ENCODE measurements around the gene RARB.

GRCh38 chr3:25483456-25483855, 55.4 kb downstream of the RARB start:
- TF ChIP-seq CTCF (IDR thresholded peaks at IDR 0.05) (no peak), POLR2A (IDR thresholded peaks at IDR 0.05) (no peak), POLR2AphosphoS5 (IDR thresholded peaks at IDR 0.05) (peak in 2 of 3 donors; percentile 24 to 61)

Measured in stomach (tissue), 4 donors.